CD4-positive, alpha-beta T cell (primary cell): Measurements from ENCODE around the gene HECTD4. TPM values are rescaled to one million over a fixed set of nuclear protein-coding genes. Genes with fewer than 3 reads are reported as not detected.

ENCODE experiments used
- ATAC-seq: fragments of 200-7000 bp; cut with Tn5 transposase; one replicate; pipeline ENCODE4 v1.10.0; 2022; ENCODE audit warnings: mild to moderate bottlenecking; ENCODE audit not compliant: poor library complexity
- CTCF ChIA-PET: fragments of 350-600 bp; sonication (Branson Sonifier 250); formaldehyde crosslinking; loops from one replicate; lab custom pipeline; 2021; ENCODE audit warnings: antibody characterized with exemption, inconsistent platforms; lab: Charles Lee
- POLR2A ChIA-PET: fragments of 350-600 bp; sonication (Branson Sonifier 250); formaldehyde crosslinking; loops from one replicate; lab custom pipeline; 2021; ENCODE audit warnings: antibody characterized with exemption, inconsistent platforms; lab: Charles Lee
- DNase-seq, 14 experiments: peaks; one replicate each; pipeline ENCODE4 v3.0.0-alpha.2; 2013 to 2020; ENCODE audit warnings: mixed read lengths in 2 of 14
- H3K27ac ChIP-seq, 2 donors: one replicate each; pipeline versions ENCODE4 v1.5.1 to v1.7.0; 2013; ENCODE audit warnings: low read length in 2 of 2, low read depth in 1 of 2, mild to moderate bottlenecking in 1 of 2
- H3K27me3 ChIP-seq, 2 experiments: 1 replicate in 1 of 2; 2 replicates in 1 of 2; pipeline versions ENCODE4 v1.6.1 to v1.7.0; 2013; ENCODE audit warnings: low read length in 2 of 2, control low read depth in 1 of 2, mild to moderate bottlenecking in 1 of 2, moderate library complexity in 1 of 2; ENCODE audit not compliant: insufficient read depth in 2 of 2, control insufficient read depth in 1 of 2
- H3K36me3 ChIP-seq: one replicate; pipeline ENCODE4 v1.6.1; 2013; ENCODE audit warnings: low read length, control low read depth; ENCODE audit not compliant: insufficient read depth
- H3K4me1 ChIP-seq: one replicate; pipeline ENCODE4 v1.6.1; 2013; ENCODE audit warnings: low read length, control low read depth; ENCODE audit not compliant: insufficient read depth
- H3K4me3 ChIP-seq: one replicate; pipeline ENCODE4 v1.5.1; 2013; ENCODE audit warnings: mild to moderate bottlenecking, low read length, moderate library complexity
- H3K9me3 ChIP-seq, 2 experiments: 1 replicate in 1 of 2; 2 replicates in 1 of 2; pipeline versions ENCODE4 v1.6.1 to v1.7.0; 2013; ENCODE audit warnings: low read length in 2 of 2, mild to moderate bottlenecking in 2 of 2, control low read depth in 1 of 2, moderate library complexity in 1 of 2; ENCODE audit not compliant: control insufficient read depth in 1 of 2, insufficient read depth in 1 of 2
- H3K27ac Mint-ChIP-seq: one replicate; pipeline ENCODE4 v1.8.0; 2020; ENCODE audit warnings: mixed read lengths
- H3K27me3 Mint-ChIP-seq: one replicate; pipeline ENCODE4 v1.8.0; 2021; ENCODE audit warnings: mixed read lengths
- H3K36me3 Mint-ChIP-seq: one replicate; pipeline ENCODE4 v1.8.0; 2021; ENCODE audit warnings: low read depth, mixed read lengths
- H3K4me1 Mint-ChIP-seq: one replicate; pipeline ENCODE4 v1.8.0; 2021; ENCODE audit warnings: low read depth, mixed read lengths
- H3K4me3 Mint-ChIP-seq: one replicate; pipeline ENCODE4 v1.8.0; 2020; ENCODE audit warnings: mild to moderate bottlenecking, mixed read lengths
- H3K9me3 Mint-ChIP-seq: one replicate; pipeline ENCODE4 v1.8.0; 2020; ENCODE audit warnings: mixed read lengths
- CTCF ChIP-seq: fragments of 200-600 bp; IDR thresholded peaks from one replicate; pipeline ENCODE4 v1.8.0; 2022; ENCODE audit warnings: antibody characterized with exemption, mild to moderate bottlenecking
- intact Hi-C, 2 experiments: fragments of 100-400 bp; cut with DNase I in 1 of 2; cut with micrococcal nuclease in 1 of 2; formaldehyde crosslinking; loops; one replicate each; pipeline versions ENCODE4 v1.15.1 to v1.9.0; 2023 to 2025; cut with DNase I, micrococcal nuclease
- total RNA-seq, 174 experiments: library from RNA in 2 of 174; stranded (reverse) in 2 of 174; gene quantifications; one replicate each; pipeline ENCODE4 v1.2.3 and lab custom pipeline; 2021 to 2026

HECTD4 gene
- total RNA-seq, 2 experiments from 2014 or later: 40.2 to 43.3 TPM

GRCh38 chr12:112347581-112347982, 34.6 kb downstream of the HECTD4 start:
- no peak overlapping the region for H3K4me3 ChIP-seq
- no peaks in the 10 kb centered on the region for H3K4me1 ChIP-seq
- no peaks in the 10 kb centered on the region for H3K9me3 ChIP-seq
- no peak for ATAC-seq
- intact Hi-C loops: no loop called here
- POLR2A ChIA-PET: no interaction called here
- Mint-ChIP-seq H3K36me3 (no peaks in the 10 kb centered on the region), H3K27me3 (no peaks in the 10 kb centered on the region), H3K4me1 (peaks cover 49% of the 10 kb centered on the region), H3K4me3 (no peak overlapping the region), H3K27ac (no peak overlapping the region), H3K9me3 (no peaks in the 10 kb centered on the region)
- H3K27ac ChIP-seq: no peak overlapping the region
- no peaks in the 10 kb centered on the region for H3K27me3 ChIP-seq
- no peak for DNase-seq
- CTCF ChIA-PET: no interaction called here
- no peaks in the 10 kb centered on the region for H3K36me3 ChIP-seq
- TF ChIP-seq CTCF: no peak

GRCh38 chr12:112346194-112346593, 36.0 kb downstream of the HECTD4 start:
- Histone ChIP-seq H3K36me3 (no peaks in the 10 kb centered on the region), H3K4me1 (peaks cover 2% of the 10 kb centered on the region), H3K9me3 (no peaks in the 10 kb centered on the region), H3K4me3 (no peak overlapping the region), H3K27me3 (no peaks in the 10 kb centered on the region), H3K27ac (no peak overlapping the region)
- no peak for DNase-seq
- H3K9me3 Mint-ChIP-seq: no peaks in the 10 kb centered on the region
- ATAC-seq: no peak
- H3K4me1 Mint-ChIP-seq: peaks cover 53% of the 10 kb centered on the region
- H3K27ac Mint-ChIP-seq: no peak overlapping the region
- CTCF ChIA-PET: no interaction called here
- intact Hi-C loops: no loop called here
- H3K36me3 Mint-ChIP-seq: no peaks in the 10 kb centered on the region
- POLR2A ChIA-PET: no interaction called here
- H3K4me3 Mint-ChIP-seq: no peak overlapping the region
- H3K27me3 Mint-ChIP-seq: no peaks in the 10 kb centered on the region
- no peak for TF ChIP-seq CTCF

GRCh38 chr12:112344220-112344619, 38.0 kb downstream of the HECTD4 start:
- ChIA-PET POLR2A (no interaction called here), CTCF (interaction anchor here (0.6 kb wide), 1 partner anchor 204 kb away, joined by 3 read pairs; no protein-coding TSS in a partner anchor)
- no peak for DNase-seq
- H3K9me3 ChIP-seq: no peaks in the 10 kb centered on the region
- Mint-ChIP-seq H3K36me3 (no peaks in the 10 kb centered on the region), H3K27ac (no peak overlapping the region), H3K4me3 (no peak overlapping the region), H3K27me3 (no peaks in the 10 kb centered on the region), H3K9me3 (no peaks in the 10 kb centered on the region), H3K4me1 (peaks cover 47% of the 10 kb centered on the region)
- H3K36me3 ChIP-seq: no peaks in the 10 kb centered on the region
- no peak overlapping the region for H3K4me3 ChIP-seq
- intact Hi-C loops: no loop called here
- H3K27ac ChIP-seq: no peak overlapping the region
- H3K4me1 ChIP-seq: peaks cover 2% of the 10 kb centered on the region
- TF ChIP-seq CTCF: no peak
- no peaks in the 10 kb centered on the region for H3K27me3 ChIP-seq
- no peak for ATAC-seq
